ENCODE results near the gene CHID1.

DNA sequence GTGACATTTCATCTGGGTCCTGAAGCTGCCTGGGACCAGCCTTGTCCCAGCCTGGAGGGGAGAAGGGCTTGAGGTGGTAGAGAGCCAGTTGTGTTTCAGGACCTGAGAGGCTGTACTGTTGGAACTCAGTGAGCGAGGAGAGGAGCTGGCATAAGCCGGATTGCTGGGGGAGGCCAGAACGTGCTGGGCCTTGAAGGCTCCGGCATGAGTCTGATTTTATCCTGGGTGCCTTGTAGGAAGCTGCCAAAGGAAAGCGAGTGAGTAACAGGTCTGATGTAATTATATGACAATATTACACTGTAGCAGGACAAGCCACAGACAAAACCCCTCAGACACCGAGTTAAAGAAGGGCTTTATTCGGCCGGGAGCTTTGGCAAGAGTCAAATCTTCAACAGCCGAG is 32.2 kb upstream of the CHID1 start:
- TF ChIP-seq, protein P1, sequence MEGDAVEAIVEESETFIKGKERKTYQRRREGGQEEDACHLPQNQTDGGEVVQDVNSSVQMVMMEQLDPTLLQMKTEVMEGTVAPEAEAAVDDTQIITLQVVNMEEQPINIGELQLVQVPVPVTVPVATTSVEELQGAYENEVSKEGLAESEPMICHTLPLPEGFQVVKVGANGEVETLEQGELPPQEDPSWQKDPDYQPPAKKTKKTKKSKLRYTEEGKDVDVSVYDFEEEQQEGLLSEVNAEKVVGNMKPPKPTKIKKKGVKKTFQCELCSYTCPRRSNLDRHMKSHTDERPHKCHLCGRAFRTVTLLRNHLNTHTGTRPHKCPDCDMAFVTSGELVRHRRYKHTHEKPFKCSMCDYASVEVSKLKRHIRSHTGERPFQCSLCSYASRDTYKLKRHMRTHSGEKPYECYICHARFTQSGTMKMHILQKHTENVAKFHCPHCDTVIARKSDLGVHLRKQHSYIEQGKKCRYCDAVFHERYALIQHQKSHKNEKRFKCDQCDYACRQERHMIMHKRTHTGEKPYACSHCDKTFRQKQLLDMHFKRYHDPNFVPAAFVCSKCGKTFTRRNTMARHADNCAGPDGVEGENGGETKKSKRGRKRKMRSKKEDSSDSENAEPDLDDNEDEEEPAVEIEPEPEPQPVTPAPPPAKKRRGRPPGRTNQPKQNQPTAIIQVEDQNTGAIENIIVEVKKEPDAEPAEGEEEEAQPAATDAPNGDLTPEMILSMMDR (conservative IDR thresholded peaks at IDR 0.05), result no peak
- no peak for TF ChIP-seq EZH2 (IDR thresholded peaks at IDR 0.05; ENCODE audit: low read depth)

All from PC-9 (cell line).